Skin of body (tissue), 2 donors: ENCODE measurements around the gene SLC16A11. TPM values are rescaled to one million over a fixed set of nuclear protein-coding genes. Genes with fewer than 3 reads are reported as not detected.
"Not testable (repeated sequence)": the region's sequence is repeated elsewhere in the genome, so short reads cannot be mapped to it uniquely, and the experiment has no call there.

ENCODE experiments used
- DNase-seq: peaks from one replicate; lab custom pipeline; 2025; lab: John Stamatoyannopoulos, UW
- total RNA-seq: library from RNA; depleted of rRNA; stranded (reverse); fragments of >200 nt; gene quantifications from one replicate; pipeline ENCODE4 v1.2.3, GENCODE V29; 2014

The SLC16A11 gene
- total RNA-seq, 1 donor from 2014 or later, result 0.69 TPM

- no peak for DNase-seq
Measured at GRCh38 chr17:7060165-7060891, 16.4 kb upstream of the SLC16A11 start.

- no peak for DNase-seq
Measured at GRCh38 chr17:7058831-7059447, 15.0 kb upstream of the SLC16A11 start.

GRCh38 chr17:7056386-7056785, 12.5 kb upstream of the SLC16A11 start:
- DNase-seq, result no peak

- DNase-seq, result not testable (repeated sequence)
Measured at GRCh38 chr17:7050583-7050982, 6.7 kb upstream of the SLC16A11 start.

GRCh38 chr17:7048968-7049367, 5.1 kb upstream of the SLC16A11 start:
- DNase-seq, result no peak

- DNase-seq, result no peak
Measured at GRCh38 chr17:7047566-7047965, 3.7 kb upstream of the SLC16A11 start.

- DNase-seq, result not testable (repeated sequence)
Measured at GRCh38 chr17:7046725-7047397, 3.0 kb upstream of the SLC16A11 start.

GRCh38 chr17:7046127-7046724, 2.3 kb upstream of the SLC16A11 start:
- DNase-seq, result no peak

GRCh38 chr17:7045492-7046126, 1.7 kb upstream of the SLC16A11 start:
- DNase-seq, result peak; percentile 70

GRCh38 chr17:7043182-7043496, 753 bp downstream of the SLC16A11 start:
- no peak for DNase-seq

- DNase-seq, result no peak
Measured at GRCh38 chr17:7042501-7043181, 1.3 kb downstream of the SLC16A11 start.

- no peak for DNase-seq
Measured at GRCh38 chr17:7041607-7042500, 2.0 kb downstream of the SLC16A11 start.

GRCh38 chr17:7039832-7040231, 4.1 kb downstream of the SLC16A11 start:
- no peak for DNase-seq

GRCh38 chr17:7038025-7038862, 5.6 kb downstream of the SLC16A11 start:
- no peak for DNase-seq

- peak; percentile 83 for DNase-seq
Measured at GRCh38 chr17:7035591-7036368, 8.1 kb downstream of the SLC16A11 start, which contains the start of gene SLC16A13. Gene SLC16A13, plus strand, starts transcription at chr17:7036015. Its CDS starts 368 bp downstream, at chr17:7036383.

- no peak for DNase-seq
Measured at GRCh38 chr17:7034955-7035590, 8.8 kb downstream of the SLC16A11 start.

- DNase-seq, result no peak
Measured at GRCh38 chr17:7029659-7030058, 14.2 kb downstream of the SLC16A11 start.

- DNase-seq, result no peak
Measured at GRCh38 chr17:7029096-7029495, 14.8 kb downstream of the SLC16A11 start.
